Neutrophil (primary cell): Measurements from ENCODE around the gene LUC7L3.

ENCODE experiments used
- H3K27ac ChIP-seq: fragments of 200-600 bp; sonication (generic); 2 replicates; pipeline ENCODE4 v1.5.1; 2016; ENCODE audit warnings: mild to moderate bottlenecking, moderate library complexity
- H3K27me3 ChIP-seq: fragments of 200-600 bp; sonication (generic); 2 replicates; pipeline ENCODE4 v1.6.0; 2016; ENCODE audit warnings: mild to moderate bottlenecking
- H3K36me3 ChIP-seq: fragments of 200-600 bp; sonication (generic); 2 replicates; pipeline ENCODE4 v1.5.1; 2017
- H3K4me1 ChIP-seq, 2 experiments: fragments of 200-600 bp in 1 of 2; sonication (generic) in 1 of 2; 1 replicate in 1 of 2; 2 replicates in 1 of 2; pipeline versions ENCODE4 v1.5.1 to v1.6.1; 2013 to 2016; ENCODE audit warnings: low read depth in 1 of 2, low read length in 1 of 2, mild to moderate bottlenecking in 1 of 2, moderate library complexity in 1 of 2; ENCODE audit not compliant: control insufficient read depth in 1 of 2, insufficient read depth in 1 of 2
- H3K4me3 ChIP-seq, 2 experiments: fragments of 200-600 bp in 1 of 2; sonication (generic) in 1 of 2; 1 replicate in 1 of 2; 2 replicates in 1 of 2; pipeline ENCODE4 v1.5.1; 2013 to 2016; ENCODE audit warnings: low read depth in 1 of 2, low read length in 1 of 2, mild to moderate bottlenecking in 1 of 2, moderate library complexity in 1 of 2
- H3K9me3 ChIP-seq: fragments of 200-600 bp; sonication (generic); 2 replicates; pipeline ENCODE4 v1.5.1; 2016
- TF ChIP-seq, protein P1 (sequence below): fragments of 200-600 bp; sonication (generic); IDR thresholded peaks from 2 replicates; pipeline ENCODE4 v1.5.1; 2016; ENCODE audit warnings: antibody characterized with exemption

LUC7L3 gene

GRCh38 chr17:50692448-50693035, 26.9 kb upstream of the LUC7L3 start:
- Histone ChIP-seq H3K36me3 (peaks cover 50% of the 10 kb centered on the region), H3K9me3 (no peaks in the 10 kb centered on the region), H3K4me3 (no peak overlapping the region), H3K4me1 (no peaks in the 10 kb centered on the region), H3K27me3 (no peaks in the 10 kb centered on the region), H3K27ac (no peak overlapping the region)
- TF ChIP-seq, protein P1, sequence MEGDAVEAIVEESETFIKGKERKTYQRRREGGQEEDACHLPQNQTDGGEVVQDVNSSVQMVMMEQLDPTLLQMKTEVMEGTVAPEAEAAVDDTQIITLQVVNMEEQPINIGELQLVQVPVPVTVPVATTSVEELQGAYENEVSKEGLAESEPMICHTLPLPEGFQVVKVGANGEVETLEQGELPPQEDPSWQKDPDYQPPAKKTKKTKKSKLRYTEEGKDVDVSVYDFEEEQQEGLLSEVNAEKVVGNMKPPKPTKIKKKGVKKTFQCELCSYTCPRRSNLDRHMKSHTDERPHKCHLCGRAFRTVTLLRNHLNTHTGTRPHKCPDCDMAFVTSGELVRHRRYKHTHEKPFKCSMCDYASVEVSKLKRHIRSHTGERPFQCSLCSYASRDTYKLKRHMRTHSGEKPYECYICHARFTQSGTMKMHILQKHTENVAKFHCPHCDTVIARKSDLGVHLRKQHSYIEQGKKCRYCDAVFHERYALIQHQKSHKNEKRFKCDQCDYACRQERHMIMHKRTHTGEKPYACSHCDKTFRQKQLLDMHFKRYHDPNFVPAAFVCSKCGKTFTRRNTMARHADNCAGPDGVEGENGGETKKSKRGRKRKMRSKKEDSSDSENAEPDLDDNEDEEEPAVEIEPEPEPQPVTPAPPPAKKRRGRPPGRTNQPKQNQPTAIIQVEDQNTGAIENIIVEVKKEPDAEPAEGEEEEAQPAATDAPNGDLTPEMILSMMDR, result no peak

DNA sequence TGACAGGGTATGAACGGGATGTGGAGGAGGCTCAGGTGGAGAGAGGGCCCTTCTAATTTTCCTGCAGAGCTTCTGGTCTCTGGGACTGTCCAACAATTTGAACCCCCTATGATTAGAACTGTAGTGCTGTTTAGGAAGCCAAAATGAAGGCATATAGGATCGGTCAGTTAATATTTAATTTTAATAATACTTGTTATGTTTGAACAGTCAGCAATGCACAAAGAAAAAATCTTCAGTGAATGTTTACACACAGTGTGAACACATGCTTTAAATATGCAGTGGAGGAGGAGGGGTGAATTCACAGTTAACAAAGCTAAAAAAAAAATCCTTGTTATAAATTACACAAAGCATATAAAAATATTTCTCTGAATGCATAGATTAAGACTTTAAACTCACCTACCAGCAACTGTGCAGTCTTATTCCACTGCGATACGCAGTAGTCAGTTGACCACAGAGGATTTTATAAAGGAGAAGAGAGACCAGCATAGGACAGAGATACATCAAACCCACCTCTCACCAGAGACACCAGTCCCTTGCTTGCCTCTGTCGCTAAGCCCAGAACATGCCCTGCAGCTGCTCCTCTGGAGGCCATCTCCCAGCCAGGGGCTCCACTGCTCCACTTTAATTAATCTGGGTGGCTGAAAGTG, 26.2 kb upstream of the LUC7L3 start:
- Histone ChIP-seq H3K9me3 (no peaks in the 10 kb centered on the region), H3K27me3 (no peaks in the 10 kb centered on the region), H3K27ac (no peak overlapping the region), H3K36me3 (peaks cover 50% of the 10 kb centered on the region), H3K4me3 (no peak overlapping the region), H3K4me1 (no peaks in the 10 kb centered on the region)
- TF ChIP-seq, protein P1, result no peak

- H3K9me3 ChIP-seq, result no peaks in the 10 kb centered on the region
- peaks cover 68% of the 10 kb centered on the region for H3K36me3 ChIP-seq
- no peaks in the 10 kb centered on the region for H3K4me1 ChIP-seq
- no peaks in the 10 kb centered on the region for H3K27me3 ChIP-seq
- no peak overlapping the region for H3K4me3 ChIP-seq
- TF ChIP-seq, protein P1, result no peak
- H3K27ac ChIP-seq, result no peak overlapping the region
These were observed 23.0 kb upstream of the LUC7L3 start for GRCh38 chr17:50696365-50696879.

DNA sequence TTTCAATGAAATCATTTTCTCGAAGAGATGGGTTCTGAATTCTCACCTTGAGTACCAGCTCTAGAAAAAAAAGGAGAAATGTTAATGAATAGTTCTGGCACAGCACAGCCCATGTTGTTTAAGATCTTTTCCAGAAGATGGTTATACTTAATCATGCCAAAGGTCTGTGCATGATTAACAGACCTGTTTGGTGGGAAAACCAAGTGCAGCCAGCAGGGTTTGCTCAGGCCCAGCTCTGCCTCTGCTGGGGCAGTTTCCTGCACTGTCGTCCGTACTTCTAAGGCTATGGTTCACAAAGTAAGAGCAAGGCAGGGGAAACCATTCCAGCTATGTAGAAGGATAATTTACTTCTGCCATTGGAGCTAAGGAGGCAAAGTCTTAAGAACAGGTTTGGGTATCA, 22.3 kb upstream of the LUC7L3 start:
- TF ChIP-seq, protein P1, result no peak
- no peak overlapping the region for H3K4me3 ChIP-seq
- no peak overlapping the region for H3K27ac ChIP-seq
- no peaks in the 10 kb centered on the region for H3K27me3 ChIP-seq
- H3K9me3 ChIP-seq, result no peaks in the 10 kb centered on the region
- H3K36me3 ChIP-seq, result peaks cover 68% of the 10 kb centered on the region
- H3K4me1 ChIP-seq, result no peaks in the 10 kb centered on the region

- H3K9me3 ChIP-seq, result no peaks in the 10 kb centered on the region
- TF ChIP-seq, protein P1, result no peak
- H3K27me3 ChIP-seq, result no peaks in the 10 kb centered on the region
- H3K4me3 ChIP-seq, result no peak overlapping the region
- H3K36me3 ChIP-seq, result peaks cover 62% of the 10 kb centered on the region
- no peaks in the 10 kb centered on the region for H3K4me1 ChIP-seq
- H3K27ac ChIP-seq, result no peak overlapping the region
These were observed 21.6 kb upstream of the LUC7L3 start for GRCh38 chr17:50697663-50698272.
